Thoracic aorta (tissue), 2 donors: Measurements from ENCODE around the gene FAM117A. TPM values are rescaled to one million over a fixed set of nuclear protein-coding genes. Genes with fewer than 3 reads are reported as not detected.

Source experiments
- ATAC-seq: fragments of 150-250 bp; one replicate; pipeline ENCODE4 v1.8.0; 2017; ENCODE audit warnings: low read depth; ENCODE audit not compliant: insufficient number of reproducible peaks, low FRiP score
- DNase-seq: peaks from one replicate; pipeline ENCODE4 v3.0.0-alpha.2; 2020; ENCODE audit warnings: low spot score
- H3K27ac ChIP-seq, 2 donors: fragments of 200-600 bp; sonication (generic); 1 replicate in 1 of 2; 2 replicates in 1 of 2; pipeline ENCODE4 v1.5.1; 2016; ENCODE audit warnings: mild to moderate bottlenecking in 2 of 2, moderate library complexity in 2 of 2
- H3K27me3 ChIP-seq: fragments of 200-600 bp; sonication (generic); replicated peaks from 2 replicates; pipeline ENCODE4 v1.6.0; 2016; ENCODE audit warnings: mild to moderate bottlenecking; ENCODE audit not compliant: insufficient read depth
- H3K36me3 ChIP-seq: fragments of 200-600 bp; sonication (generic); one replicate; pipeline ENCODE4 v1.5.1; 2016
- H3K4me1 ChIP-seq, 2 donors: fragments of 200-600 bp; sonication (generic); 1 replicate in 1 of 2; 2 replicates in 1 of 2; pipeline versions ENCODE4 v1.5.1 to v1.6.0; 2016; ENCODE audit warnings: low read depth in 2 of 2, mild to moderate bottlenecking in 1 of 2; ENCODE audit not compliant: control insufficient read depth in 1 of 2
- H3K4me3 ChIP-seq: fragments of 200-600 bp; sonication (generic); 2 replicates; pipeline ENCODE4 v1.5.1; 2016; ENCODE audit warnings: mild to moderate bottlenecking
- H3K9me3 ChIP-seq: fragments of 200-600 bp; sonication (generic); 2 replicates; pipeline ENCODE4 v1.5.1; 2016
- CTCF ChIP-seq: fragments of 200-600 bp; sonication (generic); IDR thresholded peaks from one replicate; pipeline ENCODE4 v1.5.1; 2019; ENCODE audit warnings: antibody characterized with exemption
- total RNA-seq, 2 donors: library from RNA; depleted of rRNA; stranded (reverse); fragments of >200 nt; gene quantifications; one replicate each; pipeline versions ENCODE4 v1.1.0 to v1.2.3, GENCODE V29; 2016

Gene FAM117A
- total RNA-seq, 2 donors from 2014 or later = 12.1 to 23.7 TPM

- Histone ChIP-seq H3K36me3 (no peaks in the 10 kb centered on the region), H3K27ac (peak overlapping the region; percentile 98), H3K4me1 (peaks cover 31 to 77% of the 10 kb centered on the region in 2 donors), H3K9me3 (no peaks in the 10 kb centered on the region), H3K27me3 (no peaks in the 10 kb centered on the region), H3K4me3 (no peak overlapping the region)
- TF ChIP-seq CTCF = no peak
- DNase-seq (no peak), ATAC-seq (no peak)
Measured at GRCh38 chr17:49692751-49693150, 71.2 kb downstream of the FAM117A start.

DNA sequence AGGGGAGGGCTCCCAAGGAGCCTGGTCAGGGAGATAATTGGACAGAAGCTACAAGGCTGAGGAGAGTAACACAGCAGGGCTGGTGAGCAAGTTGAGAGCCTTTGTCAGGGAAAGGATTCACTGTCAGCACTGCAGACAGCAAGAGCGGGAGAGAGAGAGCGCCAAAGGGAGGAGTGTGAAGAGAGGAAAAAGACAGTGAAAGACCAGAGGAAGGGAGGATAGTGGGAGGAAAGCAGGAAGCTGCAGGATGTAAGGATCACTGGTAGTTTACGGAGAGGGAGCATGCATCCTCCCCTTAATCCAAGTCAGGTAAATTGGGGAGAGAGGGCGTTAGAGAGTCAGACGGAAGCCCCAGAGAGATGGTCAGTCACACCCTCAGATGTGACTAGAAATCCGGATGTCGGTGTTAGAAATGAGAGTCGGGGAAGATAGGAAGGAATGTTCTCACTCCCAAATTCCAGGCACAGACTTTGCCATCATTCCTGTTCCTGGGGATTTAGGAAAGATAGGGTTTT is 72.2 kb downstream of the FAM117A start:
- peak overlapping the region; percentile 98 for H3K27ac ChIP-seq
- no peak for TF ChIP-seq CTCF
- H3K4me3 ChIP-seq = peak overlapping the region; percentile 52
- ATAC-seq (no peak), DNase-seq (no peak)
- peaks cover 37 to 80% of the 10 kb centered on the region in 2 donors for H3K4me1 ChIP-seq
- no peaks in the 10 kb centered on the region for H3K9me3 ChIP-seq
- no peaks in the 10 kb centered on the region for H3K36me3 ChIP-seq
- no peaks in the 10 kb centered on the region for H3K27me3 ChIP-seq

DNA sequence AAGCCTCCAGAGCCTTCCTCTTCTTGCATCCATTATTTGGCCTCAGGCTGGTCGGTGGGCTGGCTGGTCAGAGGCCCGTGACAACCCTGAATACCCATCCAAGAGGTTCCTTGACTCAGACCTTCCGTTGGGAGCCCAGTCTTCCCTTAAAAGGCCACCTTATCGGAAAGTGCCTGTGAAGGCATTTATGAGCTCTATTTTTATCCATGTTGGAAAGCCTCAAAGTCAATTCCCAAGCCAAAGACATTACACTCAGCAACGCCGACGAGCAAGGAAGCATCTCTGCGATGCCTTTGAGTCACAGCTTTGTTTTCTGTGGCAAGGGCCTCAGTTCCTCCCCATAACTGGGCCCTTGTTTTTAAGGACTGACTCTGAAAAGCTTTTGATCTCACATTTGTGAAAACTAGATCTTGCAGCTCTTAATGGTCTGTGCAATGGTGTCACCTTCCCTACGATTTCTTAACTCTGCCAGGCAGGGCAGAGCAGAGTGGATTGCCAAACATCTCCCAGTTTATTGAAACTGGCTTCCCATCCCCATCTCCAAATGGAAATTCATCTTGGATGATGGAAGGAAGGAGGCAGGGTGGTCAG is 72.8 kb downstream of the FAM117A start:
- DNase-seq = peak; percentile 63
- no peak for TF ChIP-seq CTCF

DNA sequence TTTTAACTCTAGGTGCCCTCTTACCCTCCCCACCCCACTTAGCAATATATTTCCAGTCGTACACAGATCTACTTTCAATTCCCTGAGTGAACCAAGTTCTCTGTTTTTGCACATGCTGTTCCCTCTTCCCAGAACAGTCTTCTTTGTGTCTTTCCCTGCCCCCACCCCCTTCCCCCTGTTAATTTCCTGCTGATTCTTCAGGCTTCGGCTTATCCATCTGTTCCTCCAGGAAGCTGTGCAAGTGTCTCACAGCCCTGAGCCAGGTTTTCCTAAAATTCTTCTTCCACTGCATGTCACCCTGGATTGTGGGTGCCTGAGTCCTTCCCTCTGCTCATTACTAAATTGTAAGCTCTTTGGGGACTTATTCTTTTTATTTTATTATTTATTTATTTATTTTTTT is 73.7 kb downstream of the FAM117A start:
- Histone ChIP-seq H3K4me1 (peaks cover 37 to 70% of the 10 kb centered on the region in 2 donors), H3K27ac (peak overlapping the region; percentile 98), H3K36me3 (no peaks in the 10 kb centered on the region), H3K4me3 (no peak overlapping the region), H3K9me3 (no peaks in the 10 kb centered on the region), H3K27me3 (no peaks in the 10 kb centered on the region)
- no peak for ATAC-seq
- no peak for DNase-seq
- TF ChIP-seq CTCF = no peak

More for the DNA sequence above, 72.8 kb downstream of the FAM117A start:
- ATAC-seq = peak; percentile 83
- peaks cover 37 to 77% of the 10 kb centered on the region in 2 donors for H3K4me1 ChIP-seq
- H3K27ac ChIP-seq = peak overlapping the region; percentile 98
- peak overlapping the region; percentile 52 for H3K4me3 ChIP-seq
- no peaks in the 10 kb centered on the region for H3K36me3 ChIP-seq
- no peaks in the 10 kb centered on the region for H3K27me3 ChIP-seq
- no peaks in the 10 kb centered on the region for H3K9me3 ChIP-seq

DNA sequence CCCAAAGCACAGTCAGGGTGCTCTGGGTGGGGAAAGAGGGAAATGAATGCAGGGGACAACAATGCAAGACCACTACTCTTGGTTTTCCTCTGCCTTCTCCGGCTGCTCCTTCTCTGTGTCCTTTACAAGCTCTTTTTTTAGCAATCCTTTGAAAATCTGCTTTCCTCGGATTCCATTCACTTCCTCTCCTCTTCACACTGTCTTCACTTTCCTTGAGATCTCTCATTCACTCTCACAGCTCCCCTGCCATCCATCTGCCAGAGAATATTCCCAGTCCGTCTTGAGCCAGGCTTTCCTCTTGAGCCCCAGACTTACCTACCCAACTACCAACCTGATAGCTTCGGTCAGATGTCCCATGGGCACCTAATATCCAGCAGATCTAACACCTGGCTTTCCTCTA is 75.1 kb downstream of the FAM117A start:
- ATAC-seq = no peak
- no peaks in the 10 kb centered on the region for H3K27me3 ChIP-seq
- no peaks in the 10 kb centered on the region for H3K9me3 ChIP-seq
- TF ChIP-seq CTCF = no peak
- no peak overlapping the region for H3K4me3 ChIP-seq
- DNase-seq = no peak
- no peaks in the 10 kb centered on the region for H3K36me3 ChIP-seq
- H3K4me1 ChIP-seq = peaks cover 37 to 56% of the 10 kb centered on the region in 2 donors
- peak overlapping the region; percentile 98 for H3K27ac ChIP-seq
